ENCODE results near the gene DOCK11.
A peak's percentile ranks its signal among the peaks of the same experiment; 100 is the strongest.

DOCK11 gene

GRCh38 chrX:118502161-118502789 lies 6.7 kb downstream of the DOCK11 start:
- no peak for DNase-seq

DNA sequence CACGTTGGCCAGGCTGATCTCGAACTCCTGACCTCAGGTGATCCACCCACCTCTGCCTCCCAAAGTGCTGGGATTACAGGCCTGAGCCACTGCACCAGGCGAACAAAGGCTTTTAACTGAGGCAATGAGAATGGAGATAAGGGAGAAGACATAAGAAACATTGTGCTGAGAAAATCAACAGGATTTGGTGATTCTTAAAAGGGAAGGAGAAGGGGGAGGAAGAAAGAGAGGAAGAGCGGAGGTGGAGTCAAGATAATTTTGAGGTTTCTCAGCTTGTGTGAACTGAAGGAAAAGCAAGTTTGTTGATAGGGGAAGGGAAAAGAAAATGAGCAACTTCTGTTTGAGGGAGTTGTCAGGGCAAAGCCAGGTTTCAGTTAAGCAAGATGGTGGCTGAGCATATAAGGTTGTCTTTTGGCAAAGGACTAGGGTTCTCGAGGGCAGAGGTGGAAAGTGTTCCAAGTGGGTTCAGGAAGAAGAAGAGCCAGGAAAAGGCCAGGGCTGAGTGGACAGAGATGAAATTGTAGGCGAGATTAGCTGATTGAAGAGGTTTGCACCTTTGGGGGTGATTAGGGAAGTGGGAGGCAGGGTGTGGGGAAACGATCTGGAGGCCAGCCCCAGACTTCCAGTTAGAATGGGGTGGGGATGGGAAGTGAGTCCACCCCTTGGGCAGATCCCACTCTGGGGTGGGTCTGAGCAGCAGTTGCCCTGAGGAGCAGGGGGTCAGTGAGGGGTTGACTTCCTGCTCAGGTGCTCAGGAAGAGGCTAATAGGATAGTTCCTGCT lies 7.8 kb downstream of the DOCK11 start:
- DNase-seq, result no peak

DNA sequence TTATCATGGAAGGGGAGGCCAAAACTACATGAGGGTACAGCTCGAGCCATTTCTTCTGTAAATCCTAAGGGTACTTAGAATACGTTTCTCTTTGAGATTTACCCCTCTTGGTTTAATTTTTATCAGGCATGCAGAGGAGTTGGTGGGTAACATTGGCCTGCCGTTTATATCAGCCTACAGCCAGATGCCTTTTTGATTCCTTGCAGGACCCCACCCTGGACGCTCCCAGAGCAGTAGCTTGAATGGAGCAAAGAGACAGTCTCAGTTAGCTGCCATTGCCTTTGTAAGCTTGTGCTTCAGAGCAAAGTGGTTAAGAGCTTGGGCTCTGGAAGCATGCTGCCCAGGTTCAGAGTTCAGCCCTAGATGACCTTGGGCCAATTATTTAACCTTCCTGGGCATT lies 9.0 kb downstream of the DOCK11 start:
- no peak for DNase-seq

- DNase-seq, result no peak
These were observed 11.3 kb downstream of the DOCK11 start for GRCh38 chrX:118506805-118507480.

- no peak for DNase-seq
These were observed 12.2 kb downstream of the DOCK11 start for GRCh38 chrX:118507766-118508165.

GRCh38 chrX:118508221-118508620 lies 12.6 kb downstream of the DOCK11 start:
- DNase-seq, result no peak

DNA sequence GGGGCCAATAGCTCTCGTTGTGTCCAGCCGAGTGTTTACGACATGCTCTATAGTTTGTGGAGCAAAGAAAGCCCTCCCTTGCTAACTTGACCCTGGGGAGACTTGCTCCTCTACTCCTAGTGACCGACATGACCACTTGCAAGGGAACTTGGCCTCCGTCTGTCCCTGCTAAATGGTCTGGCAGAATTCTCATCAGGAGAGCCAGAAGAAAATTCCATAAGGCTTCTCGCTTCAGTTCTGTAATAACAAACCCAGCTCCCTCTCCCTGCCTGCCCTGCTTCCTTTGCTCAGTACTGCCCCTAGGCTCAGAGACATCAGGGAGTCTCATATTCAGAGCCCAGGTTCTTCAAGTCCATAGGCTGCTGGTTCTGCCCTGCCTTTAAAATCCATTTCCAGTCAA lies 13.0 kb downstream of the DOCK11 start:
- no peak for DNase-seq

GRCh38 chrX:118510111-118510510 lies 14.5 kb downstream of the DOCK11 start:
- DNase-seq, result no peak

- no peak for DNase-seq
These were observed 17.7 kb downstream of the DOCK11 start for GRCh38 chrX:118513120-118513898.

DNA sequence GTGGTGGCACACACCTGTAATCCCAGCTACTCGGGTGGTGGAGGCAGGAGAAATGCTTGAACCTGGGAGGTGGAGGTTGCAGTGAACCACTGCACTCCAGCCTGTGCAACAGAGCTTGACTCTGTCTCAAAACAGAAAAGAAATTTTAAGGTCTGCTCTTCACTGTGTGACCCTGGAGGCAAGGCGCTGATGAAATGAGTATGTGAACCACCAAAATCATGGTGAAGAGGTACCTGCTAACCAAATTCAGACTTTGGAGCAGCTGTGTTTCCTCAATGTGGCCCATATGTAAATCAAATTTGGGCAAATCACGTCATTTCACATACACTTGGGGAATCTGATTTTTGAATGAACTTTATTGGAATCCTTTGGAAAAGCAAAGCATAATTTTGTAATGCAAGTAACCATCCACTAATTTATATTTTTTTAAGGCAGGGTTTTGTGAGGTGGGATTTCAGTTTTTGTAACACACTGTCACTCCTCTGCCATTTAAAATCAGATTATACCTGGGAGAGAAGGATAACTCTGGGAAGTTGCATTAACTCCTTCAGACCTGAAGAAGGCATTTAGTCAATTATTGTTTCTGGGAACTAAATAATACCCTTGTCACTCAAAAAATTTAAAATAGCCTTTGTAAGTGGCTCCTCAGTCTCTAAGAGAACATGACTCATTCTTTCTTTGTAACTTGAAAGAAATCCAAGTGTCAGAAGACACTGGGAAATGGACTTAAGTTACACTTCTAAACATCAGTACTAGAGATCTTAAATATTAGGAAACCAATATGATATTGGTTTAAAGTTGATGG lies 24.0 kb downstream of the DOCK11 start:
- DNase-seq, result no peak

- no peak for DNase-seq
These were observed 24.9 kb downstream of the DOCK11 start for GRCh38 chrX:118520216-118521206.

GRCh38 chrX:118521435-118521834 lies 25.8 kb downstream of the DOCK11 start:
- no peak for DNase-seq

GRCh38 chrX:118522230-118522926 lies 26.8 kb downstream of the DOCK11 start:
- no peak for DNase-seq

DNA sequence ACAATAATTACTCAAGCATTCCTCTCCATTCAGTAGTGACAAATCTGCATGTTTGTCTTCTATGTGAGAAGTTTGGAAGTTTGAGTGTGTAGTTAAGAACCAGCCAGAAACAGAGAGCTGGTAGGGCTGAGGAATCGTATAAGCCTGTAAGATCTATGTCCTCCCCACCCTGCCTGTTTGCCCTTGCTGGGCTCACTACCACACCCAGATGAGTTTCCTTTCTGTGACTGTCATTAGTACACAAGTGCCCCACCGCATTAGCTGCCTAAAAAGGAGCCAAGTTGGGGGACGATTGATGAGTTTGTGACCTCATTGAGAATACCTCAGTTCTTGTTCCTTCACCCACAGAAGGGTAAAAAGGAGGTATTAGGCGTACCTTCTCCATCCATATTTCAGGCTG lies 28.3 kb downstream of the DOCK11 start:
- DNase-seq, result peak; percentile 67

- DNase-seq, result no peak
These were observed 28.7 kb downstream of the DOCK11 start for GRCh38 chrX:118524344-118524743.

- no peak for DNase-seq
These were observed 29.6 kb downstream of the DOCK11 start for GRCh38 chrX:118525174-118525730.

- DNase-seq, result no peak
These were observed 30.5 kb downstream of the DOCK11 start for GRCh38 chrX:118526149-118526548.

GRCh38 chrX:118528071-118528737 lies 32.6 kb downstream of the DOCK11 start:
- peak; percentile 65 for DNase-seq

DNA sequence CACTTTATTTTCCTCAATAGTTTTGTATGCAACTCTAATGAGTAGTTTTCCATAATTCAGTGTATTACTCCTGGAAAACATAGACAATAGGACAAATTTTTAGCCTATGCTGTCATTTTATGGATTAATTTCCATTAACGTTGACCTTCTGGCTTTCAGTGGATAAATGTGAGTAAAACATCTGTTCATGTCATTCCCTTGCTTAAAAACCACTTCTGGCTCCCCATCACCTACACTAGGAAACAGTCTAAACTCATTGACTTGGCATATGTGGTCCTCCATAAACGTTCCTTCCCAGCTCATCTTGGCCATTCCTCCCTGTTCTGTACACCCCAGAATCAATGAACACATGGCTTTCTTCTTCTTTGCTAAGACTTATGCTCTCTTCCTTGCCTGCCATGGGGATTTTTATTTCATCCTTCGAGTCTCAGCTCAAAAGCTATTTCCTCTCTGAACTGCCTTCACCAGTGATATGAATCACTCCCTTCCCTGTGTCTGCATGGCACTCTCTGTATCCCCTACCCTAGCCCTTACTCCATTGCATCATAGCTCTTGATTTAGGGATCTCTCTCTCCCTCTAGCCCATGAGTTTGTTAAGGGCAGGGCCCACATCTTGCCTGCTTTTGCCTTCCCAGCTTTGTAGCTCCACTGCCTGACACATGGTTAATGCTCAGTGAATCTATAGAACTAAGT lies 34.8 kb downstream of the DOCK11 start:
- DNase-seq, result no peak
